ENCODE measurements around the gene STN1.

Gene STN1

GRCh38 chr10:103895411-103896186 is 22.4 kb downstream of the STN1 start:
- DNase-seq (ENCODE audit: low read depth in 3 of 3, low spot score in 1 of 3), result no peak

GRCh38 chr10:103894441-103894864 is 23.5 kb downstream of the STN1 start:
- DNase-seq (ENCODE audit: low read depth in 3 of 3, low spot score in 1 of 3), result no peak

- no peak for DNase-seq (ENCODE audit: low read depth in 3 of 3, low spot score in 1 of 3)
Observed at GRCh38 chr10:103893817-103894216, 24.2 kb downstream of the STN1 start.

GRCh38 chr10:103892181-103892580 is 25.8 kb downstream of the STN1 start:
- DNase-seq (ENCODE audit: low read depth in 3 of 3, low spot score in 1 of 3), result no peak

GRCh38 chr10:103890688-103891087 is 27.3 kb downstream of the STN1 start:
- DNase-seq (ENCODE audit: low read depth in 3 of 3, low spot score in 1 of 3), result no peak

GRCh38 chr10:103890194-103890658 is 27.8 kb downstream of the STN1 start:
- no peak for DNase-seq (ENCODE audit: low read depth in 3 of 3, low spot score in 1 of 3)

- DNase-seq (ENCODE audit: low read depth in 3 of 3, low spot score in 1 of 3), result no peak
Observed at GRCh38 chr10:103889121-103889720, 28.8 kb downstream of the STN1 start.

- DNase-seq (ENCODE audit: low read depth in 3 of 3, low spot score in 1 of 3), result no peak
Observed at GRCh38 chr10:103888113-103888841, 29.7 kb downstream of the STN1 start.

GRCh38 chr10:103885617-103886016 is 32.4 kb downstream of the STN1 start:
- no peak for DNase-seq (ENCODE audit: low read depth in 3 of 3, low spot score in 1 of 3)

- DNase-seq (ENCODE audit: low read depth in 3 of 3, low spot score in 1 of 3), result no peak
Observed at GRCh38 chr10:103884681-103885139, 33.3 kb downstream of the STN1 start.

GRCh38 chr10:103882285-103883007 is 35.5 kb downstream of the STN1 start:
- no peak for DNase-seq (ENCODE audit: low read depth in 3 of 3, low spot score in 1 of 3)

- no peak for DNase-seq (ENCODE audit: low read depth in 3 of 3, low spot score in 1 of 3)
Observed at GRCh38 chr10:103881416-103882284, 36.3 kb downstream of the STN1 start.

- no peak for DNase-seq (ENCODE audit: low read depth in 3 of 3, low spot score in 1 of 3)
Observed at GRCh38 chr10:103879831-103880230, 38.2 kb downstream of the STN1 start.

GRCh38 chr10:103879409-103879808 is 38.6 kb downstream of the STN1 start:
- no peak for DNase-seq (ENCODE audit: low read depth in 3 of 3, low spot score in 1 of 3)

- no peak for DNase-seq (ENCODE audit: low read depth in 3 of 3, low spot score in 1 of 3)
Observed at GRCh38 chr10:103877861-103878260, 40.1 kb downstream of the STN1 start.

GRCh38 chr10:103876155-103876554 is 41.8 kb downstream of the STN1 start:
- no peak for DNase-seq (ENCODE audit: low read depth in 3 of 3, low spot score in 1 of 3)

GRCh38 chr10:103874730-103875129 is 43.3 kb downstream of the STN1 start:
- no peak for DNase-seq (ENCODE audit: low read depth in 3 of 3, low spot score in 1 of 3)

- no peak for DNase-seq (ENCODE audit: low read depth in 3 of 3, low spot score in 1 of 3)
Observed at GRCh38 chr10:103872137-103872931, 45.6 kb downstream of the STN1 start.

- no peak for DNase-seq (ENCODE audit: low read depth in 3 of 3, low spot score in 1 of 3)
Observed at GRCh38 chr10:103871006-103871405, 47.0 kb downstream of the STN1 start.
